Astrocyte of the cerebellum (primary cell): ENCODE results near the gene ELP4.
A peak's percentile ranks its signal among the peaks of the same experiment; 100 is the strongest.

Experiments
- DNase-seq: peaks from one replicate; pipeline ENCODE4 v3.0.0-alpha.2; 2011; ENCODE audit warnings: low read depth
- H3K4me3 ChIP-seq: 2 replicates; pipeline ENCODE4 v1.5.1; 2011; ENCODE audit warnings: mild to moderate bottlenecking, low read depth, low read length, moderate library complexity
- in situ Hi-C: cut with HindIII; loops from 2 replicates; pipeline ENCODE4 v1.10.0; 2017; ENCODE audit warnings: low sequenced_read_pairs
- TF ChIP-seq, protein P1 (sequence below): IDR thresholded peaks from 2 replicates; pipeline ENCODE4 v1.5.1; 2012; ENCODE audit warnings: low read length, low read depth, moderate library complexity, mild to moderate bottlenecking; ENCODE audit errors: missing control alignments

The ELP4 gene, protein sequence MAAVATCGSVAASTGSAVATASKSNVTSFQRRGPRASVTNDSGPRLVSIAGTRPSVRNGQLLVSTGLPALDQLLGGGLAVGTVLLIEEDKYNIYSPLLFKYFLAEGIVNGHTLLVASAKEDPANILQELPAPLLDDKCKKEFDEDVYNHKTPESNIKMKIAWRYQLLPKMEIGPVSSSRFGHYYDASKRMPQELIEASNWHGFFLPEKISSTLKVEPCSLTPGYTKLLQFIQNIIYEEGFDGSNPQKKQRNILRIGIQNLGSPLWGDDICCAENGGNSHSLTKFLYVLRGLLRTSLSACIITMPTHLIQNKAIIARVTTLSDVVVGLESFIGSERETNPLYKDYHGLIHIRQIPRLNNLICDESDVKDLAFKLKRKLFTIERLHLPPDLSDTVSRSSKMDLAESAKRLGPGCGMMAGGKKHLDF

DNA sequence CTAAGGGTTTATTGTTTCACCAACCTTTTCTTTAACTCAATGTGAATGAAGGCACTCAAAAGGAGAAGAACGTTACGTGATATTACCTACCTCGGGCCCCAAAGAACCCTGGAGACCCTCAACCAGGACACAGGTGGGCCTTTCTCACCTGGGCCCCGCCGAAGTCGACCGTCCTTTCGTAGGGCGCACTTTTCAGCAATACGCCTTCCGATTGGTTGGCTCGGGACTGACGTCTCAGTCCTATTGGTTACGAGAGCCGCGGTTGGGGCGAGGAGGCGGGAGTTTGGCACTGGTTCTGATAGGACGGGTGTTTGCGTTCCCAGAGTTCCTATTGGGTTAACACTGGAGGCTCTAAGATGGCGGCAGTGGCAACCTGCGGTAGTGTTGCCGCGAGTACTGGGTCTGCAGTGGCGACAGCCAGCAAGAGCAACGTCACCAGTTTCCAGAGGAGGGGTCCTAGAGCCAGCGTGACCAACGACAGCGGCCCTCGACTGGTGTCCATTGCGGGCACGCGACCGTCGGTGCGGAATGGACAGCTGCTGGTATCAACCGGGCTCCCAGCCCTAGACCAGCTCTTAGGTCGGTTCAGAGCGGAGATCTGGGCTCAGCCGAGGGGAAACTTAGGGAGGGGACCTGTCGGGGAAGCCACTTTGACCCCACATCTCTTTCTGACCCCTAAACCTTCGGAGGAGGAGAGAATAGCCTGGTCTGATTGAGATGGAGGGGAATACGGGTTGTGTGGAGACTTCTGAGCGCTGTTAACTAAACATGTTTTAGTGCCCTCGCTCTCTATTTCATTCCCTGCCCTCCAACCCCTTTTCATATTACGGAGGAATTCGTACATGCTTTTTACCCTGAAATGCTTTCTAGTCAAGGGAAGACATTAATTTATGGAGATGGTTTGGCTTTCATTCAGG lies at the start of gene ELP4, which contains the start of gene IMMP1L:
Gene ELP4 (plus strand): TSS at position 339 of the 917 bp plus-strand sequence. CDS start 18 bp downstream, at position 357.
Gene IMMP1L (minus strand): TSS at position 194 of the 917 bp plus-strand sequence. CDS start 46,346 bp downstream, outside the sequence.
- TF ChIP-seq, protein P1, sequence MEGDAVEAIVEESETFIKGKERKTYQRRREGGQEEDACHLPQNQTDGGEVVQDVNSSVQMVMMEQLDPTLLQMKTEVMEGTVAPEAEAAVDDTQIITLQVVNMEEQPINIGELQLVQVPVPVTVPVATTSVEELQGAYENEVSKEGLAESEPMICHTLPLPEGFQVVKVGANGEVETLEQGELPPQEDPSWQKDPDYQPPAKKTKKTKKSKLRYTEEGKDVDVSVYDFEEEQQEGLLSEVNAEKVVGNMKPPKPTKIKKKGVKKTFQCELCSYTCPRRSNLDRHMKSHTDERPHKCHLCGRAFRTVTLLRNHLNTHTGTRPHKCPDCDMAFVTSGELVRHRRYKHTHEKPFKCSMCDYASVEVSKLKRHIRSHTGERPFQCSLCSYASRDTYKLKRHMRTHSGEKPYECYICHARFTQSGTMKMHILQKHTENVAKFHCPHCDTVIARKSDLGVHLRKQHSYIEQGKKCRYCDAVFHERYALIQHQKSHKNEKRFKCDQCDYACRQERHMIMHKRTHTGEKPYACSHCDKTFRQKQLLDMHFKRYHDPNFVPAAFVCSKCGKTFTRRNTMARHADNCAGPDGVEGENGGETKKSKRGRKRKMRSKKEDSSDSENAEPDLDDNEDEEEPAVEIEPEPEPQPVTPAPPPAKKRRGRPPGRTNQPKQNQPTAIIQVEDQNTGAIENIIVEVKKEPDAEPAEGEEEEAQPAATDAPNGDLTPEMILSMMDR, result no peak
- in situ Hi-C loops, result loop anchor here (5.0 kb wide), 1 partner anchor 303 kb away; the partner anchor contains the start of gene PAX6
- peak; percentile 93 for DNase-seq
- H3K4me3 ChIP-seq, result peak within 1 kb of the TSS; percentile 87

DNA sequence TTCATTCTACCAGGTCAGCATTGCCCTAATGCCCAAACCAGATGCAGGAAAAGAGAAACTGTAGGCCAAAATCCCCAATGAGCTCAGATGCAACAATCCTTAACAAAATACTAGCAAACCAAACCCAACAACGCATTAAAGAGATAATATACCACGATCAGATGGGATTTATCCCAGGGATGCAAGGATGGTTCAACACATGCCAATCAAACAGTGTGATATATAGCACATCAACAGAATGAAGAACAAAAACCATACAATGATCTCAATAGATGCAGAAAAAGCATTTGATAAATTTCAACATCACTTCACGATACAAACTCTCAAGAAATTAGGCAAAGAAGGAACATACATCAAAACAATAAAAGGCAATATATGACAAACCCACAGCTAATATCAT lies 45.1 kb upstream of the ELP4 start:
- H3K4me3 ChIP-seq, result no peak overlapping the region
- TF ChIP-seq, protein P1, result no peak
- in situ Hi-C loops, result no loop called here
- no peak for DNase-seq

DNA sequence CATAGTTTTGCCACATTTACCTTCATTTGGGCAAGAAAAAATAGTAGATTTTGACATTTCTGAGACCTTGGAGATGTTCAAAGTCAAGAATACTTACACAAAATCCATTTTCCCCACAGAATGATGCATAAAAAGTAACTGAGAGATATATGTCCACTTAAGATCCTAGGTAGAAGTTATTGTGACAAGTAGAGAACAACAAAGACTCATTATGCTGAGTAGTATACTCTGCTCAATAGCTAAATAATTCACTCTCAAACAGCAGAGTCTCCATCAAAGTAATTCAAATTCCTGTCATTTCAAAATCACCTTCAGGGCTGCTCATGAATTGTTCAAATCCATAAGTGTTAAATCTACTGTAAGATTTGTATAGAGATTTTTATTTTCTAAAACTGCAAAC lies 35.5 kb upstream of the ELP4 start:
- TF ChIP-seq, protein P1, result no peak
- in situ Hi-C loops, result no loop called here
- no peak for DNase-seq
- no peak overlapping the region for H3K4me3 ChIP-seq

DNA sequence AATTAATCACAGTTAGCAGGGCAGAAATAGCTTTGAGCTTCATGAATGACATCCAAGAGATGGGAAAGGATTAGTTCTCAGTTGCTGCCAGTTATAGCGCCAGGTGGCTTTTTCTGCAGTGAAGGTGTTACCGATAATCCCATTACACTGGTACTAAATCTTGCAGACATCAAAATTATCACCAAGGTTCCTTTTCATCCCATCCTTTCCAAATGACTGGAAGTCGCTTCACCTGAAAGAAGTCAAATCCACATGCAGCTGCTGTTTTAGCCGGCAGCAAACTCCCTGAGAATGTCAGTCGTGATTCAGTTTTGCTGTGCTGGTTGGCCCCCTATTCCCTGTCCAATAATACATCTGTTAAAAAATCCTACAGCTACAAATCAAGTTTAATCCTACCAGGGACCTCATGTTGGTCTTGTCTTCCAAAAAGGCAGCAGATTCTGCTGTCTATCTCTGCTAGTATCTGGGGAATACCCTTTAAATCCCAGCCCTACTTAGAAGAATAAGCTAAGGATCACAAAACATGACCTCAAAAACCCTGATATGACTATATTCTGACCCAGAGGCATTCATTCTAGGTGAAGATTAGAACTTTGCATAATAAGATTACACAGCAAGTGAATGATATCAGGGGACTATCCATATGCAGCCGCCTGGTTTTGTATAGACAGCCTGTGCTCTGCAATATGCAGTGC lies 31.9 kb upstream of the ELP4 start:
- TF ChIP-seq, protein P1, result no peak
- in situ Hi-C loops, result no loop called here
- no peak for DNase-seq

DNA sequence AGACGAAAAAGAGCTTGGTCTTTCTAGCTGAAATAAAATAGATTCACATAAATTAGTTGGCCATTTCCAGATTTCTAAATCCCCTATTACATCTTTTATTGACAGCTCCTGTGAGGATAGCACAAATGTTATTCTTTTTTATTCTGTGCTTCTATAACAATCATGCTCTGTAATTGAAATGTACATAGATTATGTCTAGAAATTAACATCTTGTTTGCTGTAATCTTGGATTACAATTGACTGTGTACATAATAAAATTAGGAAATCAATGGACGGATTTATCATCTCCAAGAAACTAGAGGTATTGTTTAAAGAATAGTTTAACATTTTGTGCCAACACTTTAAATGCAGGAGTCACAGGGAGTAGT lies 31.4 kb upstream of the ELP4 start:
- TF ChIP-seq, protein P1, result no peak
- H3K4me3 ChIP-seq, result no peak overlapping the region
- no peak for DNase-seq
- in situ Hi-C loops, result no loop called here

More for the DNA sequence above, 31.9 kb upstream of the ELP4 start:
- H3K4me3 ChIP-seq, result no peak overlapping the region

DNA sequence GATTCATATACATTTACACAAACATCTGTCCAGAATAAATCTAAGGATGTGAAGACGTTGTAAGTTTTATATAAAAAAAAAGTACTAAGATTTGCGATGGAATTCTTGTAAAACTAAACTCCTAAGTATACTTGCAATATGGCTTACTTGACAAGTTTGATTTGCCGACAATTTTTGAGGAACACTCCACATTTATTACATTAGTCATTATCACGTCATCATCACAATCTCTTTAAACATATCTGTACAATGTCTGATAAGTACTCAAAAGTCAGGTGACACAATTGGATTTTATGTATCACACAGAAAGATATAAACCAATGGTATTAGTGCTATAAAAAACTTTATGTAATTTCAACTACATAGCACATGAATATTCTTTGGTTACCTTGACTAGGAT lies 30.5 kb upstream of the ELP4 start:
- DNase-seq, result no peak
- no peak overlapping the region for H3K4me3 ChIP-seq
- in situ Hi-C loops, result no loop called here
- TF ChIP-seq, protein P1, result no peak
